Adrenal gland (tissue), 12 donors: ENCODE results near the gene CDC42EP1. TPM values are rescaled to one million over a fixed set of nuclear protein-coding genes. Genes with fewer than 3 reads are reported as not detected.
"Not testable (repeated sequence)": the region's sequence is repeated elsewhere in the genome, so short reads cannot be mapped to it uniquely, and the experiment has no call there.

Source experiments
- DNase-seq, 7 donors: peaks; one replicate each; pipeline ENCODE4 v3.0.0-alpha.2; 2019 to 2020
- H3K27ac ChIP-seq, 5 donors: fragments of 200-600 bp; sonication (generic) in 4 of 5; 1 replicate in 3 of 5; 2 replicates in 2 of 5; pipeline versions ENCODE4 v1.5.1 to v1.8.0; 2016 to 2020; ENCODE audit warnings: mild to moderate bottlenecking in 1 of 5
- H3K27me3 ChIP-seq: fragments of 200-600 bp; 2 replicates; pipeline ENCODE4 v1.8.0; 2021
- H3K36me3 ChIP-seq, 2 donors: fragments of 200-600 bp; replicated peaks in 1 of 2; 1 replicate in 1 of 2; 2 replicates in 1 of 2; pipeline versions ENCODE4 v1.5.1 to v1.8.0; 2018 to 2022
- H3K4me1 ChIP-seq, 2 donors: fragments of 200-600 bp; replicated peaks in 1 of 2; 1 replicate in 1 of 2; 2 replicates in 1 of 2; pipeline versions ENCODE4 v1.5.1 to v1.8.0; 2018 to 2021
- H3K4me3 ChIP-seq, 4 donors: fragments of 200-600 bp; sonication (generic) in 3 of 4; one replicate each; pipeline ENCODE4 v1.5.1; 2016 to 2018
- H3K9me3 ChIP-seq, 3 donors: fragments of 200-600 bp; sonication (generic) in 1 of 3; replicated peaks in 1 of 3; 1 replicate in 2 of 3; 2 replicates in 1 of 3; pipeline versions ENCODE4 v1.5.1 to v1.8.0; 2016 to 2021
- CTCF ChIP-seq, 6 experiments: fragments of 450-650 bp in 4 of 6; fragments of 200-600 bp in 2 of 6; sonication (generic) in 1 of 6; IDR thresholded peaks; 1 replicate in 5 of 6; 2 replicates in 1 of 6; pipeline versions ENCODE4 v1.5.1 to v1.8.0; 2016 to 2021; ENCODE audit warnings: antibody characterized with exemption in 6 of 6, mild to moderate bottlenecking in 2 of 6, moderate library complexity in 1 of 6
- POLR2A ChIP-seq, 2 donors: fragments of 450-650 bp; IDR thresholded peaks; one replicate each; pipeline ENCODE4 v1.6.1; 2017; ENCODE audit warnings: antibody characterized with exemption in 2 of 2, mild to moderate bottlenecking in 2 of 2, moderate library complexity in 1 of 2
- WGBS, 4 donors: extraction: QIAGEN DNeasy Blood & Tissue Kit in 2 of 4; methylation state at CpG; one replicate each; pipeline versions ENCODE4 v1.1.5 to v1.1.7; 2013 to 2017; 5-methylcytosine and 5-hydroxymethylcytosine counted together
- intact Hi-C, 2 donors: fragments of 100-400 bp; cut with DNase I; formaldehyde crosslinking; loops; one replicate each; pipeline versions ENCODE4 v1.14.1 to v1.15.0; 2022 to 2023
- polyA plus RNA-seq, 3 donors: library from polyadenylated mRNA; stranded (reverse); fragments of 200-250 nt in 2 of 3; fragments of 350-450 nt in 1 of 3; fragmentation: Illumina TruSeq in 1 of 3; extraction: RNeasy Lipid Tissue Mini Kit (QIAGEN cat#74804) in 1 of 3; gene quantifications; one replicate each; pipeline ENCODE4 v1.2.3, GENCODE V29; 2013 to 2014
- total RNA-seq, 9 donors: library from RNA; depleted of rRNA in 4 of 9; stranded (reverse); fragments of >200 nt in 4 of 9; fragments of 120-200 nt in 1 of 9; fragmentation: NEBNext Ultra II Directional in 1 of 9; extraction: Animal tissue kit (Norgen Biotek cat#: 25700) in 1 of 9; gene quantifications; one replicate each; pipeline versions ENCODE4 v1.1.0 to v1.2.4, GENCODE V29; 2013 to 2023
- donor health status: healthy with polysubstance abuse.
- donor health status: Bipolar disorder and iron deficiency.
- donor health status: DM: yes; HTN: yes; CAD: no.
- donor health status: DM: no; HTN: no; CAD: no.
- donor health status: DM: no; HTN: no; CAD: no.
- donor health status: DM: yes; HTN: yes; CAD: no.

Gene CDC42EP1
- total and polyA plus RNA-seq, 12 donors = 9.2 to 159 (median 92.8) TPM

- WGBS, 4 donors = 86 to 98% (median 92%) methylated on average over 1 to 5 of the region's 5 CpGs
- H3K27me3 ChIP-seq = no peaks in the 10 kb centered on the region
- no peak overlapping the region for H3K27ac ChIP-seq
- H3K36me3 ChIP-seq = no peaks in the 10 kb centered on the region
- intact Hi-C loops = loop anchor here in 1 of 2 donors (5.0 kb wide), 1 partner anchor 47 kb away; no protein-coding TSS in a partner anchor
- no peak for TF ChIP-seq POLR2A (IDR thresholded peaks at IDR 0.05)
- TF ChIP-seq CTCF (IDR thresholded peaks at IDR 0.05) = no peak
- H3K4me3 ChIP-seq = no peak overlapping the region
- no peaks in the 10 kb centered on the region for H3K9me3 ChIP-seq
- H3K4me1 ChIP-seq = peaks cover 4 to 10% of the 10 kb centered on the region in 2 donors
- no peak for DNase-seq
These were observed 34.0 kb downstream of the CDC42EP1 start for GRCh38 chr22:37594237-37594636.

- Histone ChIP-seq H3K4me1 (peaks cover 8 to 18% of the 10 kb centered on the region in 2 donors), H3K4me3 (no peak overlapping the region), H3K9me3 (no peaks in the 10 kb centered on the region), H3K27ac (peak overlapping the region in 3 of 5 donors; percentile 35 to 68 (median 64)), H3K36me3 (no peaks in the 10 kb centered on the region), H3K27me3 (no peaks in the 10 kb centered on the region)
- peak; percentile 72 to 90 (median 82) for DNase-seq
- intact Hi-C loops = no loop called here
- TF ChIP-seq POLR2A (IDR thresholded peaks at IDR 0.05) (no peak), CTCF (IDR thresholded peaks at IDR 0.05) (no peak)
- WGBS, 4 donors = 19 to 34% (median 30%) methylated on average over 3 to 4 of the region's 4 CpGs
These were observed 38.9 kb downstream of the CDC42EP1 start for GRCh38 chr22:37599153-37599552.

DNA sequence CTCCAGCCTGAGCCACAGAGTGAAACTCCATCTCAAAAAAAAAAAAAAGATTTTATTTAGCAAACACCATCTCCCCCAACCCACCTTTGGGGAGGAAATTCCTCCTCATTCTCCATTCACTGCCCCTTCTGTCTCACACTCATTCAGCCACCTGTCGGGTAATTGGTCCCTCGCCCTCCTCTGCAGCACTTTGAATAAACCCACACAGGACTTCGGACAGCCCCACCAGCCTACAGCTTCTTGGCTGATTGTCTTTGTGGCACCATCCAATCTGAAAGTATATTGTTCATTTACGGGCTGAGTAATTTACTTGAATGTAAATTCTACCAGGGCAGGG is 40.9 kb downstream of the CDC42EP1 start:
- 51 to 68% (median 61%) methylated on average over 4 of the region's 4 CpGs for WGBS, 4 donors
- no peak for DNase-seq
- Histone ChIP-seq H3K4me3 (no peak overlapping the region), H3K4me1 (peaks cover 8 to 18% of the 10 kb centered on the region in 2 donors), H3K27ac (peak overlapping the region in 3 of 5 donors; percentile 17 to 66 (median 21)), H3K9me3 (no peaks in the 10 kb centered on the region), H3K27me3 (no peaks in the 10 kb centered on the region), H3K36me3 (no peaks in the 10 kb centered on the region)
- intact Hi-C loops = no loop called here
- no peak for TF ChIP-seq CTCF (IDR thresholded peaks at IDR 0.05)

DNA sequence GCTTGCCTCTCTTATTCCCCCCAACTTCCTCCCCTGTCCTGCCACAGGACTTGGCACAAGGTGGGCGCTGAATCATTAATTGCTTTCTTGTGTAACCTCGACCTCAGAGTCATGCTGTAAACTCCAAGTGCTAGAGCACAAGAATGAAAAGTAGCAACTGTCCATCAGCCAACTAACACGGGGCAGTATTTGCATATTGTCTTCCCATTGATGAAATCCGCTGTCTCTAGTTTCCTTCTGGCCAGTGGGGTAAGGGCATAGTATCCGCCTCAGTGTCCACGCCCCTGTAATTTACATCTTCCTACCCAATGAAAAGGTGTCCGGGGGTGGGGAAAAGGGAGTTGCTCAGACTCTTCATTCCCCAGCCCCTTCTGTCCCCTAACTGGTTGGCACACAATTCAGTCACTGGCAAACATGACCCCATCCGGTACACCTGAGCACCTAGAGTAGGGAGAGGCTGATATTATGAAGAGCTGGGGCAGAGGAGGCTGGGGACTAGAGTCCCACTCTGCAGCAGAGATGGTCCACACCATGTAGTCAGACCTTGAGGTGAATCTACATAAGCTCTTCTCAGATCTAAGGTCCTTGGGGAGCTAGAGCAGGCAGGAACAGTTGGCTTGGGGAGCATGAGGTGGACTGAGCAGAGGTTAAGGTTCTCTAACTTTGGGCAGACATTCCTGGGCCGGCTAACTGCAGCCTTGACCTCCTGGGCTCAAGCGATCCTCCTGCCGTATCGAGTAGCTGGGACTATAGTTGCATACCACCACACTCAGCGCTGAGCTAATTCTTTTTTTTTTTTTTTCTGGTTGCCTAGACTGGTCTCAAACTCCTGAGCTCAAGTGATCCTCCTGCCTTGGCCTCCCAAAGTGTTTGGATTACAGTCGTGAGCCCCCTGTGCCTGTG is 41.5 kb downstream of the CDC42EP1 start:
- Histone ChIP-seq H3K36me3 (no peaks in the 10 kb centered on the region), H3K9me3 (no peaks in the 10 kb centered on the region), H3K4me1 (peaks cover 8 to 20% of the 10 kb centered on the region in 2 donors), H3K4me3 (no peak overlapping the region), H3K27me3 (no peaks in the 10 kb centered on the region), H3K27ac (peak overlapping the region in 3 of 5 donors; percentile 17 to 66 (median 21))
- TF ChIP-seq POLR2A (IDR thresholded peaks at IDR 0.05) (no peak), CTCF (IDR thresholded peaks at IDR 0.05) (no peak)
- 37 to 45% (median 42%) methylated on average over 14 of the region's 14 CpGs for WGBS, 4 donors
- intact Hi-C loops = no loop called here
- DNase-seq = peak in 4 of 7 donors; percentile 39 to 62 (median 49)

- H3K27me3 ChIP-seq, H3K36me3 ChIP-seq, H3K4me3 ChIP-seq, H3K27ac ChIP-seq, H3K9me3 ChIP-seq, intact Hi-C loops, DNase-seq: not testable (repeated sequence)
- peaks cover 8 to 29% of the 10 kb centered on the region in 2 donors for H3K4me1 ChIP-seq
- WGBS, 4 donors = 89 to 92% (median 91%) methylated on average over 4 to 5 of the region's 5 CpGs
These were observed 42.4 kb downstream of the CDC42EP1 start for GRCh38 chr22:37602546-37603277.
